Fibroblast of skin of right biceps (primary cell): Measurements from ENCODE around the gene PCGF3.
"Not testable (repeated sequence)": the region's sequence is repeated elsewhere in the genome, so short reads cannot be mapped to it uniquely, and the experiment has no call there.

Experiments used
- DNase-seq: peaks from one replicate; pipeline ENCODE4 v3.0.0-alpha.2; 2013

The PCGF3 gene

GRCh38 chr4:683982-684622, 21.5 kb upstream of the PCGF3 start:
- peak; percentile 52 for DNase-seq

DNA sequence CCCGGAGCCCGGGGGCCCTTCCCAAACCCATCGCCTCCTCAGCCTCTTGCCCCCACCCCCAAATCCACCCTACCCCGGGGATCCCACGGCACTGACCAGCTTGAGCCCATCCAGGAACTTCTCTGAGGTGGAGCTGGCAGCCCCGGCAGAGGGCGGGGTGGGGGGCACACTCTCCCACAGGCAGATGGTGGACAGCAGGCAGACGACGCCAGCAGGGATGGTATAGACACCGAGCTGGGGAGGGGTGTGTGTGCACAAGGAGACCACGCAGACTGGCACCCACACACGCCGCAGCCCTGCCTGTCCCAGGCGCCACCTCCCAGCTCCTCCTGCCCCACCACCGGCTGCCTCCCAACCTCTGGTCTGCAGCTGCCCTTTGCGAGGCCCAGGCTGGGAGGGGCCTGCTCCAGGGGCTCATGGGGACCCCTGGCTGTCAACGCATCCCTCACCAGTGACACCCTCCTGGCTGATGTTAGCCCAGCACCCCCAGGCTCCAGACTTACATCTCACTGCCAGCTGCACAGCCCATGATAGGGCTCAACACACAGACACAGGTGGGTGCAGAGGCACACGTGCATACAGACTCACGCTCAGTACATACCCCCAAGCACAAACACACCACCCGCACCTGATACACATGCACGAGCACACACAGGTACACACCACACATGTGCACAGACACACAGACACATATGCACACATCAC, 20.9 kb upstream of the PCGF3 start:
- DNase-seq = no peak

DNA sequence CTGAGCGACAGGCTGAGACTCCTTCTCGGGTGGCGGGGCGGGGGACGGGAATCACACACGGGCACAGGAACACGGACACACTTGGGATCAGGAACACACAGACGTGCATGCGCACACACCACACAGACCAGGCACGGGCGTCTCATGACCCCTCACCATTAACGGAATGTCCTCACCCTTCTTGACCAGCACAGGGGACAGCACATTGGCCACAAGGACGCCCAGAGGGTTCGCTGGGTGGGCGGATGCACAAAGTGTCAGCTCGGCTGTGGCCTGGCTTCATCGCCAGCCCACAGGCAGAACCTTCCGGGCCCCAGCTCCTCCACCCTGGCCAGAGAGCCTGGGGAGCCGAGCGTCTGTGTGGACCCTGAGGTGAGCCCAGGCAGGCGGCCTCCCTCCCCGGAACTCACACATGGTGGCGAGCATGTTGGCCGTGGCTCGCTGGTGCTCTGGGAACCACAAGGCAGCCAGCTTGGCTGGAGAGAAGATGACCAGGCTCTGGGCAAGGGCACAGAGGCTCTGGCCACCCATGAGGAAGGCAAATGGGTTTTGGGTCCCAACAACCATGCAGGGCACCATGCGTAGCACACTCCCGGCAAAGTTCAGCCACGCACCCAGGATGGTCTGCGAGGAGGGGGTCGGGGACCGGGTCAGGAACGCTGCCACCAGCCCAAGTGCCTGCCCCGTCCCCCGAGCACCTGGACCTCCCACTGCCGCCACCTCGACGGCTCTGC, 19.8 kb upstream of the PCGF3 start:
- DNase-seq = no peak

GRCh38 chr4:686413-687040, 19.1 kb upstream of the PCGF3 start:
- no peak for DNase-seq

- DNase-seq = peak; percentile 54
Observed at GRCh38 chr4:687048-687970, 18.3 kb upstream of the PCGF3 start.

- no peak for DNase-seq
Observed at GRCh38 chr4:687971-688853, 17.4 kb upstream of the PCGF3 start.

GRCh38 chr4:688854-689681, 16.6 kb upstream of the PCGF3 start, which contains the start of gene SLC49A3:
TSS of gene SLC49A3 (minus strand) at chr4:689151. CDS start at chr4:689127, 24 bp downstream.
- DNase-seq = no peak

DNA sequence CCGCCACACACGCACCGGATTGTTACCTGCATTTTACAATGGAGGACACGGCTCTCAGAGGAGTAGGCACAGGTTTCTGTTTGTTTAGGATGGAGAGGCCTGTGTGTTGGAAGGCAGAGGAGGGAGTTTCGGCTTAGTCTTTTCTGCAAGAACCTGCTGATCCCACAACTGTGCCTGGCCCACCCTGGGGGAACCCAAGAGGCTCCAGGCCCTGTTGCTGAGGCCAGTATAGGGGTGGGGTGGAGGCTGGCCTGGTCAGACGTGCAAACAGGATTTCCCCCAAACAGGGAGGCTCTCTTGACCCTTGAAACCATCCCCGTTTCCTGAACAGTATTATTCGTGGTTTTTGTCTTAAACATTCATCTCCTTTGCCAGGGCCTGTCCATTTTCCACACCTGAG, 15.9 kb upstream of the PCGF3 start:
- DNase-seq = no peak

GRCh38 chr4:692771-693554, 12.7 kb upstream of the PCGF3 start:
- no peak for DNase-seq

DNA sequence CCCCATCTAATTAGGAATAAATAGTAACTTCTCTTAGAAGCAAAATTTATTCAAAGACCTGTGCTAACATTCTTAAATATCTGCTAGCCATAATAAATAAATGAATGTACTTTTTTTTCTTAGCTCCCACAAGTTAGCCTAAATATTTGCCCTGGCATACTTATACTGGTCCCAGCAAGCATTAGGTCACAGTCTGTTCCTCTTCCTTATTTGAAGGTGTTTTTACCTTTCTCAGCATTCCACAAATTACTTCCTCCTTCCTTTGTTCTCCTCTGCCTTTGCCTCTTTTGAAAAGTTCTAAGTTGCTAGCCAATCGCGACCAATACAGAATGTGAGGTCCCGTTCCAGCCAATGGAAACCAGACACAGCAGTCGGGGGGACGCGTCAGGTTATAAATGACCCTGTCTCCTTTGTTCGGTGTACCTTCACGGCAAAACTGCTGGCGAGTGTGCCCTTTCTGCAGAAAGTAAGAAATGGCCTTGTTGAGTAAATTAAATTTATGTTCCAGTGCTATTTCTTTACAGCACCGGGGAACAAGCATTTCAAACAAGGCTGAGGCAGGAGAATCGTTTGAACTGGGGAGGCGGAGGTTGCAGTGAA, 11.2 kb upstream of the PCGF3 start:
- not testable (repeated sequence) for DNase-seq

- DNase-seq = no peak
Observed at GRCh38 chr4:699816-700580, 5.6 kb upstream of the PCGF3 start.

DNA sequence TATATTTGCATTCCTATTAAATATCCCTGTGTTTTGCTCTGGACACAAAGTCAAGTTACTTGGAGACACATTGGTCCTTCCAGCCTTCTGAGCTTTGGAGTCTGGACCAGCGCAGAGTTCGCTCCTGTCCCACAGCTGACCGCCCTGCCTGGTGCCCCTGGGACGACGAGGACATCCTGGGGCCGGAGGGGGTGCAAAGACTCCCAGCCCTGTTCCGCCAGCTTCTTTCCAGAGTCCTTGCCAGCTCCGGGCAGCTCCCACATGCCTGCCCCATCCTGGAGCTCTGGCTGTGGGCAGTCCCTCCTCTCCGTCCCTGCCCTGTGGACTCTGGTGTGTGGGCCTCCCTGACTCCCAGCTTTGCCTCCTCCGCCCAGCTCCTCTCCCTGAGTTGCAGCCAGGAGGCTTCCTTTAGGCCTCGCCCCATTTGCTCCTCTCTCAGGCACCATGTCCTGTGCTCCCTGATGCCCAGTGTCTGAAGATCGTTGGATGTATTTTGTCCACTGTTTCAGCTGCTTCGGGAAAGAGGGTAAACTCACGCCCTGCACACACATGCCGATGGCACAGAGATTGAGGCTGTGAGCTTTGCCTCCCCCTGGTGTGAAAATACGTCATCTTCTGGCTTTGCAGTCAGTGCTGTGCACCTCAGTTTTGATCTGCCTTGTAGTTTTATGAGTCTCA, 4.9 kb upstream of the PCGF3 start:
- DNase-seq = no peak

- DNase-seq = no peak
Observed at GRCh38 chr4:702618-703048, 3.0 kb upstream of the PCGF3 start.

- no peak for DNase-seq
Observed at GRCh38 chr4:703336-704197, 2.1 kb upstream of the PCGF3 start.

- DNase-seq = no peak
Observed at GRCh38 chr4:704198-704891, 1.3 kb upstream of the PCGF3 start.

DNA sequence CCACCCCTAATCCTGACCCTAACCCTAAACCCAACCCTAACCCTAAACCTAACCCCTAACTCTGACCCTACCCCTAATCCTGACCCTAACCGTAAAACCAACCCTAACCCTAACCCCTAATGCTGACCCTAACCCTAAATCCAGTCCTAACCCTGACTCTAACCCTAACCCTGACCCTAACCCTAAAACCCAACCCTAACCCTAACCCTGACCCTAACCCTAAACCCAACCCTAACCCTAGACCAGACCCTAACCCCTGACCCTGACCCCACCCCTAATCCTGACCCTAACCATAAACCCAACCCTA, 708 bp upstream of the PCGF3 start:
- DNase-seq = no peak
